GM12801 (cell line): ENCODE data around the gene NMUR1.

Experiments used
- CTCF ChIP-seq: IDR thresholded peaks from one replicate; pipeline ENCODE4 v1.5.1; 2011; ENCODE audit warnings: control low read depth; ENCODE audit not compliant: insufficient read length; ENCODE audit errors: extremely low read depth

Gene NMUR1

GRCh38 chr2:231530099-231531011 is at the start of gene NMUR1:
NMUR1 (minus strand) TSS chr2:231530445; CDS start chr2:231530361, 84 bp downstream.
- TF ChIP-seq CTCF, result no peak

- no peak for TF ChIP-seq CTCF
Observed at GRCh38 chr2:231579560-231579959, 49.3 kb upstream of the NMUR1 start.

GRCh38 chr2:231576465-231576864 is 46.2 kb upstream of the NMUR1 start:
- TF ChIP-seq CTCF, result no peak

GRCh38 chr2:231575612-231576256 is 45.5 kb upstream of the NMUR1 start:
- TF ChIP-seq CTCF, result no peak

GRCh38 chr2:231573698-231574421 is 43.6 kb upstream of the NMUR1 start:
- no peak for TF ChIP-seq CTCF

- no peak for TF ChIP-seq CTCF
Observed at GRCh38 chr2:231573096-231573495, 42.9 kb upstream of the NMUR1 start.

GRCh38 chr2:231571661-231572191 is 41.5 kb upstream of the NMUR1 start:
- no peak for TF ChIP-seq CTCF
